GM21786 (cell line): ENCODE measurements around the gene SERTAD4.

ENCODE experiments used
- ATAC-seq: cut with Tn5 transposase; IDR thresholded peaks from one replicate; pipeline ENCODE4 v1.9.1; 2021; ENCODE audit not compliant: unreplicated experiment

The SERTAD4 gene

DNA sequence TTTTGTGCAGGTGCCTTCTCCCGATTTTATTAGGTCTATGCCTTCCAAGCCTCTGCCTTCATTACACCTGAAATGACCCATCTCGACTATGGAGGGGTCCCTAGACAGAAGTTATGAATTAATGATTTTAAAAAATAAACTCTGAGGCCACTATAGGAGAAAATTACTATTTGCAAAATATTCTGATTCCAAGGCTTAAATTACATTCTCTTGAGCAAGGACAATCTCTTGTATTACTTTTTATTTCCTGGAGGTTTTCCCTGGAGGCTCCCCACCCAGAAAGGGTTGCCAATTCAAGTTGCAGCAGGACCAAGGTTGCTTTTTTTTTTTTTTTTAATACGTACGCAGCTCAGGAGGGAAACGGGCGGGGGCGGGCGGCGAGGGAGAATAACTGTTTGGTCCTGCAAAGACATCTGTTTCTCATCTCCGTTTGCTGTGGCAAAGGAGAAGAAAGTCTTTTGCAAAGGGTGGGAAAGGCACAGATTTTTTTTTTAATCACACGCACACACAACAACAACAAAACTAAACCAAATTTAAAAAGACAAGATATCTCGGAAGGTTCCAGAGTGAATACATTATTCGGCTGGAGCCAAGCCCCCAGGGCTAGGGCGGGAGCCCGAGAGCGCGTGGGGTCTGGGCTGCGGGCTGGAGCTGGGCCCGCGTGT lies 618 bp upstream of the SERTAD4 start:
- ATAC-seq, result no peak

DNA sequence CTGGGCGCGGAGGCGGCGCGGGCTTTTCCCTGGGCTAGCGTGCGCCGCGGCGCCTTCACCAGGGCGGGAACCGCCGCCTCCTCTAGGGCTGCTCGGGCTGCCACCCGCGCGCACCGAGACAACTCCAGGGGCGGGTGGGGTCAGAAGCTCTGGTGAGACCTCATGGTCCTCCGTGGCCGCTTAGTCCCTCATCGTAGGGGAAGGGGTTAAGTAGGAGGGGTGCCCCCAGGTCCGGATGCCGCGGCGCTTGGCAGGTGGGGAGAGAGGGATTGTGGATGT lies 559 bp downstream of the SERTAD4 start:
- no peak for ATAC-seq

DNA sequence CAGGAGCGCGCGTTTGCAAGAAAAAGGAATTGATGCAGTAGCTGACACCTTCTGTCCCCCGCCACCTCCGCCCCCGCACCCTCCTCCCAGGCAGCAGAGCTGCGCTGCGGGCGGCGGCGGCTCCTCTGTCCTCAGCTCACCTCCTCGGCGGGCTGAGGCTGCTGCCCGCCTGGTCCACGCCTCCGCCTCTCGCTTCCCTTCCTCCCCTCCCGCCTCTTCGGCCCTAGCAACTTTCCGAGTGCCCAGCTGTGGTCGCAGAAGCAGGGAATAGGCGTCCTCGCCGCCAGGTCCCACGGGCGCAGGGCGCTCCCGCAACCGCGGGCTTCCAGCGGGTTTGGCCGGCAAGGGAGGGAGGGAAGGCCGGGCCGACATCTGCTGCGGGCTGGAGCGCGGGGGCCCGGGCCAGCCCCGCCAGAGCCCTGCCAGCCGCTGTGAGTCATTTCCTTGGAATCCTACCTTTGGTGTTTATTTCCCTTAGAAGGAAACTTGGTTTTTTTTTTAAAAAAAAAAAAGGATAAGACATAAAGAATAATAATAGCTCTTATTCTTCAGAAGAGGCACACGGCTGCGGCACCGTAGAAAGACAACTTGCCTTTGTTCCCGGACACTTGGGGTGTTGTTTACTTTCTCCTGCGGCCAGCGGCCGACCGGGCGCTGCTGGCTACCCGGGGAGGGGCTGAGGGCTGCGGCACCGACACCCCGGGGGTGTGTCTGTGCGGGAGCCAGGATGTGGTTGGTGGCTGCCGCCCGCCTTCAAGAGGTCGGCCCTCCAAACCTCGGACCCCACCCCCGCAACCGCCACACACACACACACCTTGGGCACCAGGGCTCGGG lies 1.1 kb downstream of the SERTAD4 start:
- ATAC-seq, result no peak

DNA sequence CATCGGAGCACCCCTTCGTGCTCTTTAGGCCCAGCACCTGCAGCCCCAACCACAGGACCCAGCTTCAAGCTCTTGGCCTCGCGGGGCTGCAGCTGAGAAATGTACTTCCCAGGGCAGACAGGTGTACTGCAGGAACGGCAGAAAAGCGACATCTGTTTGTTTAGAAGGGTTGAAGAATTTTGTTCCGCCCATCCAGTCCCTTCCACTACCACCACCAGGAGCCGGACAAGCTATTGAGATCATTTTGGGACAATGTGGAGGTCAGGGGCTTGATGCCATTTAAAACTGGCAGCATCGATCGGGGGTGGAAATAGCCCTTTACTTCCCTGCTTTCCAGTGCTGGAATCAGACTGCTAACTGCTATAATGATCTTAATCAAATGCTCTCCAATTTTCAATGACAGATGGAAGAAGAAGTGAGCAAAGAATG lies 1.7 kb downstream of the SERTAD4 start:
- ATAC-seq, result no peak

DNA sequence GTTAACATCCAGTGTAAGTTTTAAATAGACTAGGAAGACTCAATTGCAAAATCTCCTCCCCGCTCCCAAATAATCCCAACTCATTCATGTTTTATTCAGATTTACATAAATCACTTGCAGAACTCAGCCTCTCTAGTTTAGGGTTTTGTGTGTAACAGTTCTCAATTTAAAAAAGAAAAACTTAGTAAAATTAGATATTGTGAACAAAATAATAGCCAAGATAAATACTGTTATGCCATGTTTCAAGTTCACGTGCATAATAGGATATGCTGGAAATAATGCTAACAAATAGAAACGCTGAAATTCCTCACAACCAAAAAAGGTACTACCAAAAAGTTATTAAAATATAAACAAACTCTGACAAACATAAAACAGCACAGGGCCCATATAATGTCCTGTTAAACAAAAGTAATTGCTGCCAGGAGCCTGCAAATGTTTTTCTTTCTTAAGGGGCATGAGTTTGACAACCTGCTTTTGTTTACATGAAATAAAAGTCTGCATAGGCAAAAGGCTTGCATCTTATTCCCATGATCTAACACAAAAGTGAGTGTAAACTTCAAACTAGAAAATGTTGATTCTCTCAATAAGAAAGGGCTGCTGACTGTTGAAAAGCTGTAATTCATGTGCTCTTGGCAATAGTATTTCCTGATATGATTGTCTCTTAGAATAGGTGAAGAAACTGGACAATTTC lies 2.9 kb downstream of the SERTAD4 start:
- no peak for ATAC-seq

GRCh38 chr1:210236386-210236839 lies 3.8 kb downstream of the SERTAD4 start:
- no peak for ATAC-seq

- no peak for ATAC-seq
Observed at GRCh38 chr1:210236840-210237409, 4.3 kb downstream of the SERTAD4 start.

GRCh38 chr1:210237479-210237878 lies 4.9 kb downstream of the SERTAD4 start:
- no peak for ATAC-seq

DNA sequence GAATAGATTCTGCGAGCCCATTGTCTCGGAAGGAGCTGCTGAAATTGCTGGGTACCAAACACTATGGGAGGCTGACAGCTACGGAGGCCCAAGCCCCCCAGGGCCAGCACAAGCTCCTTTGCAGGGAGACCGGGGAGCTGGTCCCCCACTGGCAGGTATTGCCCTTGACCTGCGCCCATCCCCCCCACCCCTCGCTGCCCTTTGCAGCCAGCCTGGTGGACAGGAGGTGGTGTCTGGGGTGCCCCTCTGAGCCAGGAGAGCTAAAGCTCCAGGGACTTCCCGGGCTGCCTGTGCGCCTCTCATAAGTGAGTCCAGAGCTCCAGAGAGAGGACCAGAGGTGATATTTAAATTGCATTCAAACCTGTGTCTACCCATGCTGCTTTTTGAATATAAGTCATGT lies 5.4 kb downstream of the SERTAD4 start:
- no peak for ATAC-seq

DNA sequence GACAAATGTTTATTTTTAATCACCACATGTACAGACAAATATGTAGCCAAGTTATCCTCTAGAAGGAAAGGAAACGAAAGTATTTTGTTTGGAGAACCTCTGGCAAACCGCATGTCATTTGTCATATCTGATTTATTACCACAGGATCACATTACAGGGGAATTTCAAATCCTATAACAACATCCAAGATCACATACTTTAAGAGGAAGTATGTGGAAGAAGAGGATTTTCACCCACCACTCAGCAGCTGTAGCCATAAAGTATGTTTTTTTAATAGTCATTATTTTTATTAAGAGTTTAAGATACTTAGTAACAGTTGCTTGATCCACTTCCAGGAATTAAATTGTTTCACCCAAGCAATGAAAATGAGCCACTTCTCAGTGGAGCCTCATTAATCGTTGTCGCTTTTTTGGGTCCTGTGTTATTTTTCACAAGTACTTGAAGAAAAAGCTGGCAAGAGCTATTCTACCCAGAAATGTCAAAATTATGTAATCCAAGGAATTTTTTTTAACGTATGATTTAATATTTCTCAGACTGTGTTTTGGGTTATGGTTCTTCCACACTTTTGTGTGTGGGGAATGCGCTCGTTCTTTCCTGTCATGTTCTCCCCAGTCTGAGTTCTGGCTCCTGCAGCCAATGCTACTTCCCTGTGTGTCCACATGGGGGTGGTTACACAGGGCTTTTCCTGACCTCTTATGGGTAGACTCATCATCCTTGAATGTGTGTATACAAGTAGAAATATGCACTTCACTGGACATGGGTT lies 6.9 kb downstream of the SERTAD4 start:
- no peak for ATAC-seq

DNA sequence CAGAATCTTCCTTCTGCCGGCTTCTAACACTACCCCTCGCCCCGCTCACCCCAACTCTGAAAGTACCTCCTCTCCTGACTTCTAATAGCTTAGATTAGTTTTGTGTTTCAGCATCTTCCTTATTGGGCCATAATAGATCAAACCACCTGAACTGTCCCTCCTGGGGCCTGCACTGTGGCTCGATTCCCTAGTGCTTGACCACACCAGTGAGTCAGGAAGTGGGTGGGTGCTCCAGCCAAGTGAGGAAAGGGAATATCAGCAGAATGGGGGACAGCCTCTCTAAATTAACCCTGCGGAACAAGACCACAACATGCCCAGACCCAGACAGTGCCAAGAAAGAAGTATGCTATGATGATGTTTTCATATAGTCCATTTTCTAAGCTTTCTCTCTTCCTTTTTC lies 8.5 kb downstream of the SERTAD4 start:
- no peak for ATAC-seq

DNA sequence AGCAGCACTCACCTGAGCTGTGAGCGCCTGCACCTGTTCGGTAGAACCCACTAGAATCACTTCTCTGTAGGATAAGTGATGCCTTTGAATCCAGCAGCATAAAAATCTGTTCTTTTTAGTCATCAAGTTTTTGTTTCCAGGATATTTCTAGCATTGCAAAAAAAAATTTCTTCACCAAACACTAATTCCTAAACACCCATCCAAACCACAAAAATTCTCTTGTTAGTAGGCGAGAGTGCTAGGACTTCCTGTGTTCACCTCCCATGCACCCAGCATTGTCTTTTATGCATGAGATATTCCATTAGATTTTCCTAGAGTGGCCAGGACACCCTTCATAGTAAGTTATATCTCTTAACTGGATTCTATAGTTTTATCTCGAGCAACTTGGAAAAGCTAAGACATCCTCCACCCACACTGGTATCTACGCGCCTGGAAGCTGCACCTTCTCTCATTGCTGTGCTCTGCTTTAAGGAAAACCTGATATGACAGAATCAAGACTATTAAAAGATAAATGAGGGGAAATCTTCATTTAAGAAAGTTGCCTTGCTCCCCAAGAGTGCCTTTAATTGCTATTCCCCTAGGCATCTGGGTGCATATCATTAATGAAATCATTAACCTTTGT lies 12.3 kb downstream of the SERTAD4 start:
- ATAC-seq, result no peak

DNA sequence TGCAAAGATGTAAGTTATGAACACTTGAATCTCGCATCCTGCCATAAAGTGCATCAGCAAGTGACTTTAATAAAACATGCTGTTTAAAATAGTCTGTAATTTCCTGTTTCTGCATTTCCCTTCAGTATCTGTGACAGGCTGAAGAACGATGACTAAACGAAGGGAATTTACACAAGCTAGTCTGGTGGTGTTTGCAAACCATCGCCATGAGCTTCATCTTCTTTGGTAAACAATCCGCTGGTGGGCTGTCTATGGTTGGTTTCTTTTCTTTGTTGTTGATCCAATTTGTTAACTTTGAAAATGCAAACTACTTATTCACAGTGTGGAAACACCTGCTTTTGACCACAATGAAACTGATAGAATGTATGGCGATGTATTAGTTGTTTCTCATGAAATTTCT lies 13.9 kb downstream of the SERTAD4 start:
- ATAC-seq, result no peak

- no peak for ATAC-seq
Observed at GRCh38 chr1:210248341-210248740, 15.7 kb downstream of the SERTAD4 start.

- no peak for ATAC-seq
Observed at GRCh38 chr1:210250665-210250997, 18.0 kb downstream of the SERTAD4 start.

DNA sequence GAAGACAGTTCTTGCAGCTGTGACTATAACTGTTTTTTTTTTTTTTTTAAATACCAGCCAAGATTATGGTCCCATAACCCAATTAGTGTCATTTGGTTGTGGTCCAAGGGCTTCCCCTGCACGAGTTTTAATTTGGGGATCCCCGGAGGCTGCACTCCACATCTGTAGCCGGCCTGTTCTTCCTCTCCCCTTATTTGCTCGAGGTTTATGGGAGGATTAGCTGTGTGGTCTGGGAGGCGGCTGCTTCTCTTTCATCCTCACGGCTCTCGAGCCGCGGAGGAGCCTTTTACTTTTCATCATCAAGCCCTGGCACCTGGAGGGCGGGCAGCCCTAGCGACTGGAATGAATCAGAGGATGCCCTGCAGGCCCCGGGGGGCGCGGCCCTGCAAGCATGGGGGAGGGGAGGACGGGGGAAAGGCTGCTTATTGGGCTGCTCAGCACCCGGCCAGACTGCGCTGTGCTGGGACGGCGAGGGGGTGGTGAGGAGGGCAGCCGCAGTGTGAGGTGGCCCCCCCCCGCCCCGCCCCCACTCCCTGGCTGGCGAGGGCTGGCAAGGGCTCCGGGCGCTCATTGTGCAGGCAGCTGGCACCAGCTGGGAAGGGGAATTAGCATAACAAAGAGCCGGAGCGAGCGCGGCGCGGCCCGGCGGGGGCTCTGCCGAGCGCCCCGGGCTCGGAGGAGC lies 18.5 kb downstream of the SERTAD4 start:
- no peak for ATAC-seq

- no peak for ATAC-seq
Observed at GRCh38 chr1:210251680-210252490, 19.3 kb downstream of the SERTAD4 start.

GRCh38 chr1:210252621-210253051 lies 20.0 kb downstream of the SERTAD4 start:
- no peak for ATAC-seq

DNA sequence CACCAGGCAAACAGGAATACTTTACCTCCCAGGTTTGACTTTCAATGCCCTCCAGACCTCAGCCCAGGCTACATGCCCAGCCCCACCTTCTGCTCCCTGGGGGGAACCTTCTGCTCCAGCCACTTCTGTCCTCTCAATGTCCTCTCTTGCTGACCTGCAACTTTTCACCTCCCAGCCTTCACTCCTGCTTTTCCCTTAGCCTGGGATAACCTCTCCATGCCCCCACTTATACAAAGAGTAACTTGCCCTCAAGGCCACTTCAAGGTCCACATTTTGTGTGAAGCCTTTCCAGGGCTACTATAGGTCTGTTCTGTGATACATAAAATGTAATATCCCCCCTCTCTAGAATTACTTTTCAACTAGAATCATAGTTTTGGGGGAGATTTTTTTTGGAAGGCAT lies 21.7 kb downstream of the SERTAD4 start:
- ATAC-seq, result no peak
